ENCODE measurements around the gene CPT2. TPM values are rescaled to one million over a fixed set of nuclear protein-coding genes. Genes with fewer than 3 reads are reported as not detected.

Gene CPT2
- total RNA-seq, 1 experiment from 2014 or later = 35.7 TPM

DNA sequence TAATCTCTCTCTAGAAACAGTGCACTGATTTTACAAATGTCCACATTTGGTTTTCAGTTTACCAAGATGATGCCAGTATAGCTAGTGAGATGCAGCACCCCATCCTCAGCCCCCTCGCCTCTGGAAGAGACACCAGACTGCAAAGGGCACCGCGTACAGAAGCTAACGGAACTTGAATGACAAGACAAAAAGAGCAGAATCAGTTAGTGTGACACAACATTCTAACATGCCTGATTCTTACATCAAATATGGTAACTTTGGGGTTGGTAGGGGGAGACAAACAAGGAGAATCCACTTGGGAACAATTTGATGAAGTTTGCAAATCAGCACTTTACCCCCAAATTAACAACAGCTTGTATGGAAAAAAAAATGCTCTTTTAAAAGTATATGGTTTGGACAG, 45.8 kb downstream of the CPT2 start:
- H3K79me2 ChIP-seq (ENCODE audit: low read depth) = peaks cover 14% of the 10 kb centered on the region

GRCh38 chr1:53244141-53244540, 47.5 kb downstream of the CPT2 start:
- H3K4me1 ChIP-seq (replicated peaks; ENCODE audit: insufficient read depth) = peaks cover 16% of the 10 kb centered on the region
- peaks cover 6% of the 10 kb centered on the region; the same call in 1 of the 2 replicates for H3K36me3 ChIP-seq (ENCODE audit: low read depth)
- H2AFZ ChIP-seq = no peak overlapping the region
- TF ChIP-seq EZH2 (IDR thresholded peaks at IDR 0.05; ENCODE audit: low read depth) (no peak), CTCF (conservative IDR thresholded peaks at IDR 0.05) (no peak)
- H3K79me2 ChIP-seq (ENCODE audit: low read depth) = no peaks in the 10 kb centered on the region
- H4K20me1 ChIP-seq (ENCODE audit: insufficient read depth) = no peaks in the 10 kb centered on the region
- no TSS peak for BruUV-seq (replicated peaks)
- POLR2A ChIA-PET (ENCODE audit: unreplicated experiment) = interaction anchor here (0.6 kb wide), 1 partner anchor 703 kb away, joined by 7 read pairs; no protein-coding TSS in a partner anchor
- no peaks in the 10 kb centered on the region for H3K27me3 ChIP-seq (ENCODE audit: insufficient read depth, low read depth)
- H3K27ac ChIP-seq = no peak overlapping the region
- intact Hi-C loops (cut with micrococcal nuclease; ENCODE audit: unreplicated experiment) = no loop called here
- no peaks in the 10 kb centered on the region for H3K9me3 ChIP-seq (ENCODE audit: insufficient read depth, low read depth)
- no peaks in the 10 kb centered on the region for H3K9me2 ChIP-seq (ENCODE audit: insufficient read depth)
- no peak for DNase-seq
- H3K4me2 ChIP-seq = no peak overlapping the region
- no peak overlapping the region for H3K4me3 ChIP-seq
- peaks cover 61% of the 10 kb centered on the region for H3F3A ChIP-seq (ENCODE audit: insufficient read depth, low read depth)
- CTCF ChIA-PET = no interaction called here

More for the DNA sequence above, 45.8 kb downstream of the CPT2 start:
- CTCF ChIA-PET = no interaction called here
- intact Hi-C loops (cut with micrococcal nuclease; ENCODE audit: unreplicated experiment) = no loop called here
- H2AFZ ChIP-seq = no peak overlapping the region
- H3K4me1 ChIP-seq (replicated peaks; ENCODE audit: insufficient read depth) = peaks cover 22% of the 10 kb centered on the region
- no TSS peak for BruUV-seq (replicated peaks)
- peaks cover 6% of the 10 kb centered on the region; the same call in 1 of the 2 replicates for H3K36me3 ChIP-seq (ENCODE audit: low read depth)
- no peak for DNase-seq
- H3K9me3 ChIP-seq (ENCODE audit: insufficient read depth, low read depth) = no peaks in the 10 kb centered on the region
- POLR2A ChIA-PET (ENCODE audit: unreplicated experiment) = interaction anchor here (0.6 kb wide), 2 partner anchors 321 to 1456 kb away, joined by 3 to 14 read pairs; partner anchors contain the start of gene ECHDC2
- no peak overlapping the region for H3K4me2 ChIP-seq
- H3K27ac ChIP-seq = no peak overlapping the region
- no peak overlapping the region for H3K4me3 ChIP-seq
- TF ChIP-seq CTCF (conservative IDR thresholded peaks at IDR 0.05) (no peak), EZH2 (IDR thresholded peaks at IDR 0.05; ENCODE audit: low read depth) (no peak)
- no peaks in the 10 kb centered on the region for H3K9me2 ChIP-seq (ENCODE audit: insufficient read depth)
- H3K27me3 ChIP-seq (ENCODE audit: insufficient read depth, low read depth) = no peaks in the 10 kb centered on the region
- peaks cover 63% of the 10 kb centered on the region for H3F3A ChIP-seq (ENCODE audit: insufficient read depth, low read depth)
- no peaks in the 10 kb centered on the region for H4K20me1 ChIP-seq (ENCODE audit: insufficient read depth)

- ChIA-PET POLR2A (ENCODE audit: unreplicated experiment) (no interaction called here), CTCF (no interaction called here)
- no peak for DNase-seq
- Histone ChIP-seq H3K4me1 (replicated peaks; ENCODE audit: insufficient read depth) (no peaks in the 10 kb centered on the region), H3K36me3 (ENCODE audit: low read depth) (peaks cover 14% of the 10 kb centered on the region; the same call in 1 of the 2 replicates), H3K9me3 (ENCODE audit: insufficient read depth, low read depth) (no peaks in the 10 kb centered on the region), H3K27me3 (ENCODE audit: insufficient read depth, low read depth) (no peaks in the 10 kb centered on the region), H3F3A (ENCODE audit: insufficient read depth, low read depth) (peaks cover 38% of the 10 kb centered on the region), H4K20me1 (ENCODE audit: insufficient read depth) (no peaks in the 10 kb centered on the region), H3K9me2 (ENCODE audit: insufficient read depth) (no peaks in the 10 kb centered on the region), H3K4me3 (no peak overlapping the region), H3K4me2 (no peak overlapping the region), H2AFZ (no peak overlapping the region), H3K79me2 (ENCODE audit: low read depth) (no peaks in the 10 kb centered on the region), H3K27ac (no peak overlapping the region)
- no TSS peak for BruUV-seq (replicated peaks)
- intact Hi-C loops (cut with micrococcal nuclease; ENCODE audit: unreplicated experiment) = no loop called here
- TF ChIP-seq CTCF (conservative IDR thresholded peaks at IDR 0.05) (no peak), EZH2 (IDR thresholded peaks at IDR 0.05; ENCODE audit: low read depth) (no peak)
Measured at GRCh38 chr1:53246261-53247134, 49.9 kb downstream of the CPT2 start.

Measured in PC-9 (cell line).